ENCODE results near the gene KISS1R.
A peak's percentile ranks its signal among the peaks of the same experiment; 100 is the strongest.

Gene KISS1R

GRCh38 chr19:900302-901111 is 16.6 kb upstream of the KISS1R start:
- no peak for DNase-seq
- peaks cover 29 to 46% of the 10 kb centered on the region in 2 donors for H3K36me3 Mint-ChIP-seq
- H3K4me3 Mint-ChIP-seq, result no peak overlapping the region
- H3K27me3 Mint-ChIP-seq, result no peaks in the 10 kb centered on the region
- H3K4me1 Mint-ChIP-seq, result peaks cover 13 to 24% of the 10 kb centered on the region in 2 donors
- peak; percentile 34 to 41 for ATAC-seq (replicated peaks)
- H3K9me3 Mint-ChIP-seq, result no peaks in the 10 kb centered on the region
- H3K27ac Mint-ChIP-seq, result no peak overlapping the region

- H3K36me3 Mint-ChIP-seq, result peaks cover 24 to 46% of the 10 kb centered on the region in 2 donors
- peaks cover 14 to 28% of the 10 kb centered on the region in 2 donors for H3K4me1 Mint-ChIP-seq
- no peaks in the 10 kb centered on the region for H3K27me3 Mint-ChIP-seq
- DNase-seq (no peak), ATAC-seq (replicated peaks) (no peak)
- H3K4me3 Mint-ChIP-seq, result no peak overlapping the region
- H3K9me3 Mint-ChIP-seq, result no peaks in the 10 kb centered on the region
- peak overlapping the region; percentile 31 for H3K27ac Mint-ChIP-seq
These were observed 15.7 kb upstream of the KISS1R start for GRCh38 chr19:901216-902092.

GRCh38 chr19:902093-902370 is 15.1 kb upstream of the KISS1R start:
- Mint-ChIP-seq H3K27me3 (no peaks in the 10 kb centered on the region), H3K27ac (peak overlapping the region; percentile 31), H3K4me3 (no peak overlapping the region), H3K9me3 (no peaks in the 10 kb centered on the region), H3K36me3 (peaks cover 23 to 41% of the 10 kb centered on the region in 2 donors), H3K4me1 (peaks cover 17 to 30% of the 10 kb centered on the region in 2 donors)
- no peak for DNase-seq
- ATAC-seq (replicated peaks), result no peak

GRCh38 chr19:902446-903226 is 14.5 kb upstream of the KISS1R start:
- no peak overlapping the region for H3K27ac Mint-ChIP-seq
- ATAC-seq (replicated peaks), result no peak
- H3K4me1 Mint-ChIP-seq, result peaks cover 23 to 36% of the 10 kb centered on the region in 2 donors
- H3K27me3 Mint-ChIP-seq, result no peaks in the 10 kb centered on the region
- H3K4me3 Mint-ChIP-seq, result no peak overlapping the region
- H3K36me3 Mint-ChIP-seq, result peaks cover 19 to 42% of the 10 kb centered on the region in 2 donors
- no peaks in the 10 kb centered on the region for H3K9me3 Mint-ChIP-seq
- DNase-seq, result no peak

- no peak for ATAC-seq (replicated peaks)
- H3K4me3 Mint-ChIP-seq, result no peak overlapping the region
- H3K27ac Mint-ChIP-seq, result no peak overlapping the region
These were observed 13.8 kb upstream of the KISS1R start for GRCh38 chr19:903266-903797.

GRCh38 chr19:904545-904944 is 12.6 kb upstream of the KISS1R start:
- Mint-ChIP-seq H3K36me3 (peaks cover 14 to 39% of the 10 kb centered on the region in 2 donors), H3K27ac (no peak overlapping the region), H3K4me1 (peaks cover 32 to 55% of the 10 kb centered on the region in 2 donors)

More at GRCh38 chr19:903266-903797, 13.8 kb upstream of the KISS1R start:
- peaks cover 24 to 43% of the 10 kb centered on the region in 2 donors for H3K4me1 Mint-ChIP-seq
- no peaks in the 10 kb centered on the region for H3K9me3 Mint-ChIP-seq
- no peaks in the 10 kb centered on the region for H3K27me3 Mint-ChIP-seq
- DNase-seq, result no peak
- peaks cover 16 to 39% of the 10 kb centered on the region in 2 donors for H3K36me3 Mint-ChIP-seq

GRCh38 chr19:906480-906879 is 10.7 kb upstream of the KISS1R start:
- Mint-ChIP-seq H3K4me1 (peaks cover 31 to 60% of the 10 kb centered on the region in 2 donors), H3K4me3 (peak overlapping the region; percentile 29 to 43), H3K27ac (peak overlapping the region; percentile 99), H3K9me3 (no peaks in the 10 kb centered on the region), H3K27me3 (no peaks in the 10 kb centered on the region), H3K36me3 (peaks cover 11 to 32% of the 10 kb centered on the region in 2 donors)
- DNase-seq (no peak), ATAC-seq (replicated peaks) (peak; percentile 5 to 15)

More at GRCh38 chr19:904545-904944, 12.6 kb upstream of the KISS1R start:
- H3K4me3 Mint-ChIP-seq, result no peak overlapping the region
- ATAC-seq (replicated peaks), result no peak
- no peak for DNase-seq
- H3K27me3 Mint-ChIP-seq, result no peaks in the 10 kb centered on the region
- no peaks in the 10 kb centered on the region for H3K9me3 Mint-ChIP-seq

GRCh38 chr19:907183-907853 is 9.8 kb upstream of the KISS1R start:
- no peaks in the 10 kb centered on the region for H3K9me3 Mint-ChIP-seq
- H3K27ac Mint-ChIP-seq, result peak overlapping the region; percentile 99
- DNase-seq (peak; percentile 63), ATAC-seq (replicated peaks) (peak; percentile 58 to 63)
- H3K27me3 Mint-ChIP-seq, result no peaks in the 10 kb centered on the region
- peaks cover 31 to 60% of the 10 kb centered on the region in 2 donors for H3K4me1 Mint-ChIP-seq
- peaks cover 11 to 29% of the 10 kb centered on the region in 2 donors for H3K36me3 Mint-ChIP-seq
- H3K4me3 Mint-ChIP-seq, result peak overlapping the region; percentile 25 to 29

GRCh38 chr19:911197-912033 is 5.7 kb upstream of the KISS1R start:
- ATAC-seq (replicated peaks) (no peak), DNase-seq (no peak)

GRCh38 chr19:912181-913079 is 4.7 kb upstream of the KISS1R start:
- Mint-ChIP-seq H3K9me3 (no peaks in the 10 kb centered on the region), H3K4me3 (peak overlapping the region; percentile 91 to 92), H3K4me1 (peaks cover 16 to 40% of the 10 kb centered on the region in 2 donors), H3K27me3 (peaks cover 0 to 12% of the 10 kb centered on the region in 2 donors), H3K27ac (peak overlapping the region; percentile 97), H3K36me3 (peaks cover 3 to 14% of the 10 kb centered on the region in 2 donors)
- DNase-seq (no peak), ATAC-seq (replicated peaks) (no peak)

More at GRCh38 chr19:911197-912033, 5.7 kb upstream of the KISS1R start:
- peaks cover 0 to 6% of the 10 kb centered on the region in 2 donors for H3K27me3 Mint-ChIP-seq
- H3K4me3 Mint-ChIP-seq, result peak overlapping the region; percentile 68 to 69
- H3K4me1 Mint-ChIP-seq, result peaks cover 25 to 50% of the 10 kb centered on the region in 2 donors
- peaks cover 5 to 16% of the 10 kb centered on the region in 2 donors for H3K36me3 Mint-ChIP-seq
- H3K9me3 Mint-ChIP-seq, result no peaks in the 10 kb centered on the region
- peak overlapping the region; percentile 31 for H3K27ac Mint-ChIP-seq

- H3K9me3 Mint-ChIP-seq, result no peaks in the 10 kb centered on the region
These were observed 3.9 kb upstream of the KISS1R start, which contains the start of gene R3HDM4 for GRCh38 chr19:913080-913748. Gene R3HDM4, minus strand, starts transcription at chr19:913219. Its CDS starts 62 bp downstream, at chr19:913157.

More at GRCh38 chr19:913080-913748, 3.9 kb upstream of the KISS1R start, which contains the start of gene R3HDM4:
- Mint-ChIP-seq H3K27ac (peak within 1 kb of the TSS; percentile 97), H3K4me1 (peaks cover 15 to 32% of the 10 kb centered on the region in 2 donors), H3K27me3 (peaks cover 0 to 16% of the 10 kb centered on the region in 2 donors), H3K4me3 (peak within 1 kb of the TSS; percentile 91 to 92), H3K36me3 (peaks cover 3 to 11% of the 10 kb centered on the region in 2 donors)
- ATAC-seq (replicated peaks) (peak; percentile 72 to 81), DNase-seq (peak; percentile 75)

Measured in stimulated activated naive B cell treated with anti-CD40 and anti-IgM and Interleukin-4, amounts not matched to agents 10 μg/mL and 1 μg/mL and 100 μg/mL, for 72 hours (primary cell).